ENCODE measurements around the gene CST7.

CST7 gene

GRCh38 chr20:24983896-24984295 lies 34.8 kb downstream of the CST7 start:
- Histone ChIP-seq H3K4me1 (ENCODE audit: insufficient read depth, poor library complexity, severe bottlenecking) (no peaks in the 10 kb centered on the region), H3K36me3 (ENCODE audit: low read depth) (peaks cover 11% of the 10 kb centered on the region), H3K4me3 (ENCODE audit: severe bottlenecking) (no peak overlapping the region), H3K27ac (ENCODE audit: poor library complexity, severe bottlenecking) (no peak overlapping the region), H3K27me3 (ENCODE audit: insufficient read depth, poor library complexity, severe bottlenecking) (no peaks in the 10 kb centered on the region), H3K9me3 (ENCODE audit: severe bottlenecking) (no peaks in the 10 kb centered on the region)
- TF ChIP-seq, protein P1, sequence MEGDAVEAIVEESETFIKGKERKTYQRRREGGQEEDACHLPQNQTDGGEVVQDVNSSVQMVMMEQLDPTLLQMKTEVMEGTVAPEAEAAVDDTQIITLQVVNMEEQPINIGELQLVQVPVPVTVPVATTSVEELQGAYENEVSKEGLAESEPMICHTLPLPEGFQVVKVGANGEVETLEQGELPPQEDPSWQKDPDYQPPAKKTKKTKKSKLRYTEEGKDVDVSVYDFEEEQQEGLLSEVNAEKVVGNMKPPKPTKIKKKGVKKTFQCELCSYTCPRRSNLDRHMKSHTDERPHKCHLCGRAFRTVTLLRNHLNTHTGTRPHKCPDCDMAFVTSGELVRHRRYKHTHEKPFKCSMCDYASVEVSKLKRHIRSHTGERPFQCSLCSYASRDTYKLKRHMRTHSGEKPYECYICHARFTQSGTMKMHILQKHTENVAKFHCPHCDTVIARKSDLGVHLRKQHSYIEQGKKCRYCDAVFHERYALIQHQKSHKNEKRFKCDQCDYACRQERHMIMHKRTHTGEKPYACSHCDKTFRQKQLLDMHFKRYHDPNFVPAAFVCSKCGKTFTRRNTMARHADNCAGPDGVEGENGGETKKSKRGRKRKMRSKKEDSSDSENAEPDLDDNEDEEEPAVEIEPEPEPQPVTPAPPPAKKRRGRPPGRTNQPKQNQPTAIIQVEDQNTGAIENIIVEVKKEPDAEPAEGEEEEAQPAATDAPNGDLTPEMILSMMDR (IDR thresholded peaks at IDR 0.05; ENCODE audit: poor library complexity, severe bottlenecking): no peak
- no peak for DNase-seq (ENCODE audit: low spot score)
- no peak for ATAC-seq (ENCODE audit: low read depth)

DNA sequence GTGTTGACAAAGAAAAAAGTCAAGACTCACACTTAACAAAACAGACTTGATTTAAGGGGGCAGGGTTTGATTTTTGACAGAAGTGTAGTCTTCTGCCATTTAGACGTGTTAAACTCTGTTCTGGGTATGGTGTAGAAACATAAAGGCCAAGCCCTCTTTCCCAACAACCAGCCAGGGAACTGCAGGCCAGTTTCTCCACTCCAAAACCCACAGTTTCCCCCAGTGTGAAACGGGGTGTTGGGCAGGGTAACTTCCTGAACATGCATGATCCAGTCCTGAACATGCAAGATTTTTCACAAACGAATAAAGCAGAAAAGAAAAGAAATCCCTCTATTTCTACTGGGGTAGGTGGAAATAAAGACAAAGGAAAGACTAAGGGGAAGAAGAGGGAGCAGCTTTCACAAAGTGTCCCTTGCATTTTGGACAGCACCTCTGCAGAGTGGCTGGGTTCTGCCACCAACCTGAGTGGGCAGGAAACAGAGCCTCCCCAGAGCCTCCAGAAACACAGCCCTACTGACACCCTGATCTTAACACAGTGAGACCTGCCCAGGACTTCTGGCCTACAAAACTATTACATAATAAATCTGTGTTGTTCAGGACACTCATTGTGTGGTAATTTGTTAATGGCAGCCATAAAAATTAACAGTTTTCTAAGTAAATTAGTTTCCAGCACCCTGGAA lies 36.0 kb downstream of the CST7 start:
- Histone ChIP-seq H3K36me3 (ENCODE audit: low read depth) (peaks cover 14% of the 10 kb centered on the region), H3K27me3 (ENCODE audit: insufficient read depth, poor library complexity, severe bottlenecking) (no peaks in the 10 kb centered on the region), H3K9me3 (ENCODE audit: severe bottlenecking) (no peaks in the 10 kb centered on the region), H3K4me3 (ENCODE audit: severe bottlenecking) (no peak overlapping the region), H3K4me1 (ENCODE audit: insufficient read depth, poor library complexity, severe bottlenecking) (no peaks in the 10 kb centered on the region), H3K27ac (ENCODE audit: poor library complexity, severe bottlenecking) (no peak overlapping the region)
- TF ChIP-seq, protein P1 (IDR thresholded peaks at IDR 0.05; ENCODE audit: poor library complexity, severe bottlenecking): no peak
- ATAC-seq (ENCODE audit: low read depth) (no peak), DNase-seq (ENCODE audit: low spot score) (no peak)

- no peak for DNase-seq (ENCODE audit: low spot score)
- H3K4me1 ChIP-seq (ENCODE audit: insufficient read depth, poor library complexity, severe bottlenecking): no peaks in the 10 kb centered on the region
- no peak for ATAC-seq (ENCODE audit: low read depth)
- peaks cover 14% of the 10 kb centered on the region for H3K36me3 ChIP-seq (ENCODE audit: low read depth)
- no peaks in the 10 kb centered on the region for H3K9me3 ChIP-seq (ENCODE audit: severe bottlenecking)
- no peaks in the 10 kb centered on the region for H3K27me3 ChIP-seq (ENCODE audit: insufficient read depth, poor library complexity, severe bottlenecking)
- no peak overlapping the region for H3K27ac ChIP-seq (ENCODE audit: poor library complexity, severe bottlenecking)
- TF ChIP-seq, protein P1 (IDR thresholded peaks at IDR 0.05; ENCODE audit: poor library complexity, severe bottlenecking): no peak
- H3K4me3 ChIP-seq (ENCODE audit: severe bottlenecking): no peak overlapping the region
Observed at GRCh38 chr20:24985802-24986201, 36.7 kb downstream of the CST7 start.

DNA sequence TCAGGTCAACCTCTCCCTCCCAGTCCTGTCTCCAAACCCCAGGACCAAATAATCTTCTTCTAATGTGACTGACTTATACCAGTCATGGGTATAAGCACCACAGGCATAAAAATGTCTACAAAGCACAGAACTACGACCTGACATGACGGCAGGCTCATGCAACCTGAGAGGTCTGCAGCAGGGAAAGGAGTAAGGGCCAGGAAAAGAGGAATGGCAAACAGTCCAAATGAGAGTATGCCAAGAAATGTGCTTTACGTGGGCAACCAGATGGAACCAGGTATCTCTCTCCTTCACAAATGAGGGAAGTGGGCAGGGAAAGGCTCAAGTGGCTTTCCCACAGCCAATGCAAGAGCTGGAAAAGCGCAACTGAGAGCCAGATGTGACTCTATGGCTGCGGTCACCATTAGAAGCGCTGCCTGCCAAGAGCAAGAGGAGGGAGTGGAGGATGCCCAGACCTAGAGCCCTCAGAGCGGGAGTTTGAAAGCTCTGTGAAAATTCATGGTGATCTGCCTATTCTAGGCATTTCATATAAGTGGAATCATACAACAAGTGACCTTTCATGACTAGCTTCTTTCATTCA lies 37.5 kb downstream of the CST7 start:
- no peak for ATAC-seq (ENCODE audit: low read depth)
- H3K36me3 ChIP-seq (ENCODE audit: low read depth): peaks cover 14% of the 10 kb centered on the region
- no peak overlapping the region for H3K4me3 ChIP-seq (ENCODE audit: severe bottlenecking)
- H3K4me1 ChIP-seq (ENCODE audit: insufficient read depth, poor library complexity, severe bottlenecking): peaks cover 5% of the 10 kb centered on the region
- DNase-seq (ENCODE audit: low spot score): no peak
- H3K27me3 ChIP-seq (ENCODE audit: insufficient read depth, poor library complexity, severe bottlenecking): no peaks in the 10 kb centered on the region
- TF ChIP-seq, protein P1 (IDR thresholded peaks at IDR 0.05; ENCODE audit: poor library complexity, severe bottlenecking): no peak
- no peak overlapping the region for H3K27ac ChIP-seq (ENCODE audit: poor library complexity, severe bottlenecking)
- H3K9me3 ChIP-seq (ENCODE audit: severe bottlenecking): no peaks in the 10 kb centered on the region

DNA sequence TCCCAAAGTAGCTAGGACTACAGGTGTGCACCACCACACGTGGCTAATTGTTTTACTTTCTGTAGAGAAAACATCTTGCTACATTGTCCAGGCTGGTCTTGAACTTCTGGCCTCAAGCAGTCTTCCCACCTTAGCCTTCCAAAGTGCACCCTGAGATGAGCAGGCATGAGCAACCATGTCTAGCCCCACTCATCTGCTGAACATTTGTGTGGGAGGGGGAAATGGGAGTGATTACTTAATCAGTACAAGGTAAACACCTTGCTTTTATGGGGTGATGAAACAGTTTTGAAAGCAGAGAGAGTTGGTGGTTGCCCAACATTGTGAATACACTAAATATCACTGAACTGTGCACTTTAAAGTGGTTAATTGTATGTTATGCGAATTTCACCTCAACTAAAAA lies 38.2 kb downstream of the CST7 start:
- peak; percentile 30; the same call in 1 of the 3 replicates for ATAC-seq (ENCODE audit: low read depth)
- TF ChIP-seq, protein P1 (IDR thresholded peaks at IDR 0.05; ENCODE audit: poor library complexity, severe bottlenecking): no peak
- H3K36me3 ChIP-seq (ENCODE audit: low read depth): peaks cover 14% of the 10 kb centered on the region
- no peak for DNase-seq (ENCODE audit: low spot score)
- no peaks in the 10 kb centered on the region for H3K27me3 ChIP-seq (ENCODE audit: insufficient read depth, poor library complexity, severe bottlenecking)
- no peaks in the 10 kb centered on the region for H3K9me3 ChIP-seq (ENCODE audit: severe bottlenecking)
- H3K27ac ChIP-seq (ENCODE audit: poor library complexity, severe bottlenecking): no peak overlapping the region
- H3K4me3 ChIP-seq (ENCODE audit: severe bottlenecking): no peak overlapping the region
- peaks cover 5% of the 10 kb centered on the region for H3K4me1 ChIP-seq (ENCODE audit: insufficient read depth, poor library complexity, severe bottlenecking)
